NCI-H1417 treated with DMSO at 0.1 percent for 48 hours (cell line): Measurements from ENCODE around the gene GNB2.
"Not testable (repeated sequence)": the region's sequence is repeated elsewhere in the genome, so short reads cannot be mapped to it uniquely, and the experiment has no call there.

Experiments
- DNase-seq: peaks from one replicate; lab custom pipeline; 2025; lab: John Stamatoyannopoulos, UW

Gene GNB2

GRCh38 chr7:100673302-100673941 lies at the start of gene GNB2:
Gene GNB2 (plus strand): TSS chr7:100673740. CDS start chr7:100676266, 2,526 bp downstream.
- DNase-seq, result peak; percentile 90

GRCh38 chr7:100623951-100624824 lies 49.4 kb upstream of the GNB2 start:
- no peak for DNase-seq

GRCh38 chr7:100626055-100626454 lies 47.5 kb upstream of the GNB2 start:
- no peak for DNase-seq

DNA sequence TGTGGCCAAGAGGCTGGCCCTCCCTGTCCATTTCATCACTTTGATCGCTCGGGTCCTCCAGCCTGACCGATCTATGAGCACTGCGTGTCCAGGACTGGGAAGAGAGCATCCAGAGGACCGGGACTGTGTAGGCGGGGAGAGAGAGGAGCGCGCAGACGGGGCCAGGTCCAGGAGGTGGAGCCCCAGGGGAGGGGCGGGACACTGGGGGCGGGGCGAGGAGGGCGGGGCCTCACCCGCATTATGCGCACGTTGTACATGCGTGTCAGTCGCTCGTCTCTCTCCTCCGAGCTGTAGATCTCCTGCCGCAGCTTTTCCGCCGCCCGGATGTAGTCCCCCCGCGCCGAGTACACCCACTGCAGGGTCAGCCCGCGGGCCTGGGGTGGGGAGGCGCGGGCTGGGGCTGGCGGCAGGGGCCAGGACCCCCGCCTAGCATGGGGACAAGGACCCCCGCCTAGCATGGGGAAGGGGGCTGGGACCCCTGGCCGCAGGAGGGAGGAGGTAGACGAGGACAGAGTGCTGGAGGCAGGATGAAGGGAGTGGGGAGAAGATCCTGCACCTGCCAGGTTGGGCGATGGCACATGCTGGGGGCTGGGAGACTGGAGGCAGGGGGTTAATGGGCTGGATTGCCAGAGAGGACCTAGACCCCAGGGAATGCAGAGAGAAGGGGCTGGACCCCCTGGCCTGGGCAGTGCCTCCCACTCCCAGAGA lies 46.9 kb upstream of the GNB2 start:
- DNase-seq, result peak; percentile 32

DNA sequence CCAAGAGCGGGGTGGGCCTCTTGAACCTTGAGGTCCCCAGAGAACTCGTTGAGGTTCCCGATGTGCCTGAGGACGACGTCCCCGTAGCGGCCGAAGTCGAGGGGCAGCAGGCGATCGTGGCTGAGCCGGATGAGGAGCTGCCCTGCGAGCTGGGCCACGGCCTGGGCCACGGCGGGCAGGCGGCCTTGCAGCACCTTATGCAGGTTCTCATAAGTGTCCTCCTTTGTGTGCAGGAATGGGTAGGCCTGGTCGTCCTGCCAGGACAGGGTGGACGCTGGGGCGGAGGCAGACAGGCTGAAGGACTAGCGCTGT lies 46.3 kb upstream of the GNB2 start:
- no peak for DNase-seq

DNA sequence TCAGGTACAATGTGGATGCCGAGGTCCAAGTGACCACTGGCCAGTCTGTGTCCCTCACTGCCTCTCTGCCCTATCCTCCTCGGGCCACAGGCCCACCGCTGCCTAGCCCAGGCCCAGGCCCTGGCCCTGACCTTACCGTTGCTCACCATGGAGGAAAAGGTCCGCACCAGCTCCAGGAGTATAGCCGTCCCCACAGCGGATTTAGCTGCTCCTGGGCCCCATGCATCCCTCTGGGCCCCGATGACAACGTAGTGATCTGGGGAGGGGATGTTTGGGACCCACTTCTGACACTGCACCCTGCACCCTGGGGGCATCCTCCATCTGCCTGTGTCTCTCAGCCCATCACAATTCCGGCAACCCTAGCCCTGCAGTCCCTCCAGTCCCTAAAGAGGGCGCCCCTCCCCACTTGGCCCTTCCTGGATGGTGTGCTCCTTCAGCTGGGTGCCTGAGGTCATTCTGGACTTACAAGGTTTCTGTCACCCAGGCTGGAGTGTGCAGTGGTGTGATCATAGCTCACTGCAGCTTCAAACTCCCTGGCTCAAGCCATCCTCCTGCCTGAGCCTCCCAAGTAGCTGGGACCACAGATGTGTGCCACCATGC lies 44.3 kb upstream of the GNB2 start:
- DNase-seq, result no peak

GRCh38 chr7:100630066-100630465 lies 43.5 kb upstream of the GNB2 start:
- DNase-seq, result no peak

DNA sequence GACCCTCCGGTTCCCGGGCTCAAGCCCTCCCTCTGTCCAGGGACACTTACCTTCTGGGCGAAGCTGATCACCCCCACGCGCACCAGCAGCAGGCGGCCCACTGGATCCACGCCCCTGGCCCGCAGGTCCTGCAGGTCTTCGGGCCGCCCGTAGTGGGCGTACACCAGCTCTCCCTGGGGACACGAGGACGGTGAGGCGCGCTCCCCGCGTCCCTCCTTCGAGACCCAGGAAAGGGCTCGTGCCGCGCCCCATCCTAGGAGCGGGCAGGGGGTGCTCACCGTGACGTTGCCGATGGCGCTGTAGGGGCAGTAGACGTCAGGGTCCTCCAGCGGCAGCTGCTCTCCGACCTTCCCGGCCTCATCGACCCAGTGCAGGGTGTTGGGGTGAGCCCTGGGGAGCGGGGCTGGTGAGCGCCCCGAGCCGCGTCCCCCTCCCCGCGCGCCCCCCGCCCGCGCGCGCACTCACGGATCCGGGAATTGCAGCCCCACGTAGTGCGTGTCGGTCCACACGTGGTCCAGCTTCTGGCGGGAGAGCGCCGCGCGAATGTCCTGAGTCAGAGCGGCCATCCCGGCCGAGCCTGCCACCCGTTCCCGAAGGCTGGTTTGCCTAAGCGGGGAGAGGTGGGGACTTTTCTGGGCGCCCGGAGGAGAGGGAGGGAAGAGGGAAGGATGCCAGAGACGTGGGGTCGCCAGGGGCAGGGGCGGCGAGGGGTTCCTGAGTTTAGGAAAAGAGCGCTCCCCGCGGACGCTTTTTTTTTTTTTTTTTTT lies 40.4 kb upstream of the GNB2 start:
- peak; percentile 17 for DNase-seq

- no peak for DNase-seq
Observed at GRCh38 chr7:100639995-100640516, 33.5 kb upstream of the GNB2 start.

DNA sequence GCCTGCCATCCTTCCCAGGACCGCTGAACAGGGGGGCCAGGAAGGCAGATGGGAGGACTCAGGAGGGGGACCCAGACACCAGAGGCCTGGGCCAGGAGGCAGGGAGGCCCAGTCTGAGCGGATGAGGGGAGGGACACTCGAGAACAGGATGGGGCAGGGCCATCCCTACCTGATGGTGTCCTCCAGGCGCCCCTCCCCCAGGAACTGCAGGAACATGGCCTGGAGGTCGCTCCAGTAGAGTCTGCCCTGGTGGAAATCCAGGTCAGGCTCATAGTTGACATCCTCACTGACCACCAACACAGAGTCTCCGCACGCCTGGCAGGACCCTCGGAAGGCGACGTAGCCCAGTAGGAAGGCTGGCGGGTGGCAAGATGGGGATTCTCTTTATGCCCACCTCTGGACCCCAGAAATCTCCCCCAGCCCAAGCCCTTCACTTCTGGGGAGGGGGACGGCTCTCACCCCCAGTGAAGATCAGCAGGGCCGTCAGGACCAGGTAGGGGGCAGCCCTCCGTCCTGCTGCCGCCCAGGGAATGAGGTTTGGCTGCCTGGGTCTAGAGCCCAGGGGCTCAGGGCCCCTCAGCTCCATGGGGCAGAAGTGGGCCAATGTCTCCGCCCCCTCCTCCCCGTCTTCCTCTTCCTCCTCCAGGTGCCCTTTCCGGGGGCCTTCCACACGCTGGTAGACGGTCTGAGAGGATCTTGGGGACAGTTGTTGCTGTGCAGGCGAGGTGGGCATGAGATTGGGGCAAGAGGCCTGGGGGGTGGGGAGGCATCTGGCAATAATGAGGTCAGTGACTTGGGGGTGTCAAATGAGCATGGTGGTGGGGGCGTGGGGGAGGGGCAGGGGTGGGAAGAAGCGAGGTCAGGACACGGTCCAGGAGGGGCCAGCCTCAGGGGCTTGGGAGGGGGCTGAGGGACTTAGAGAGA lies 32.8 kb upstream of the GNB2 start:
- DNase-seq, result no peak

DNA sequence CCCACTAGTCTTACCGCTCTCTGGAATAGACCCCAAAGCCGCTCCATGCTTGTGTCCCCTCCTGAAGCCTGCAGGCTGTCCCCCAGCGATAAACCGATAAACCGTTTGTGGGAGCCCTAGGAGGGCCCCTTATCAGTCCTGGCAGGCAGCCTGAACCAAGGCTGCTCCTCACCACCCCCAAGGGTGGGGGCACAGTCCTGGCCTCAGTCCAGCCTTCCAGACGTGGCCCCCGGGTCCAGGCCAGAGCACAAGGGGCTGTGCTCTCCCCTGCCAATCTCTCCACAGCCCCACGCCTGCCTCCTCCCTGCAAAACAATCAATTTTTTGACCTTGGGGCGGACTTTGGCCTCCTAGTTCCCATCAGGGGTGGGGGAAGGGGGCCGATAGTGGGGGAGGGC lies 32.1 kb upstream of the GNB2 start, which contains the start of gene TFR2:
TFR2 (minus strand) TSS at position 90 of the 397 bp plus-strand sequence; CDS start at position 47, 43 bp downstream.
- DNase-seq, result no peak

- no peak for DNase-seq
Observed at GRCh38 chr7:100641860-100642533, 31.5 kb upstream of the GNB2 start.

GRCh38 chr7:100642534-100642907 lies 31.0 kb upstream of the GNB2 start:
- DNase-seq, result no peak

GRCh38 chr7:100649826-100650565 lies 23.5 kb upstream of the GNB2 start:
- no peak for DNase-seq

- no peak for DNase-seq
Observed at GRCh38 chr7:100654908-100655831, 18.4 kb upstream of the GNB2 start.

GRCh38 chr7:100655908-100656674 lies 17.4 kb upstream of the GNB2 start, which contains the start of gene ACTL6B:
Gene ACTL6B (minus strand): TSS chr7:100656448. CDS start chr7:100656354, 94 bp downstream.
- peak; percentile 23 for DNase-seq

DNA sequence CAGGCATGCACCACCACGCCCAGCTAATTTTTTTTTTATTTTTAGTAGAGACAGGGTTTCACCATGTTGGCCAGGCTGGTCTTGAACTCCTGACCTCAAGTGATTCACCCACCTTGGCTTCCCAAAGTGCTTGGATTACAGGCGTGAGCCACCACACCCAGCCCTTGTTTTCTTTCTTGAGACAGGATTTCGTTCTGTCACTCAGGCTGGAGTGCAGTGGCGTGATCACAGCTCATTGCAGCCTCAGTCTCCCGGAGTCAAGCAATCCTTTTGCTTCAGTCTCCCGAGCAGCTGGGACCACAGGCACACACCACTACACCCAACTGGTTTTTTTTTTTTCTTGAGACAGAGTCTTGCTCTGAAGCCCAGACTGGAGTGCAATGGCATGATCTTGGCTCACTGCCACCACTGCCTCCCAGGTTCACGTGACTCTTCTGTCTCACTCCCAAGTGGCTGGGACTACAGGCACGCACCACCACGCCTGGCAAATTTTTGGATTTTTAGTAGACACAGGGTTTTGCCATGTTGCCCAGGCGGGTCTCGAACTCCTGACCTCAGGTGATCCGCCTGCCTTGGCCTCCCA lies 11.3 kb upstream of the GNB2 start:
- DNase-seq, result not testable (repeated sequence)
